GM18505 (cell line): ENCODE measurements around the gene VWA5A.
A peak's percentile ranks its signal among the peaks of the same experiment; 100 is the strongest.

ENCODE experiments used
- ATAC-seq: cut with Tn5 transposase; IDR thresholded peaks from one replicate; pipeline ENCODE4 v1.9.1; 2021; ENCODE audit not compliant: unreplicated experiment
- POLR2A ChIP-seq: IDR thresholded peaks from 4 replicates; pipeline ENCODE4 v1.6.1; 2011; ENCODE audit warnings: borderline replicate concordance; ENCODE audit not compliant: insufficient read depth, insufficient read length; ENCODE audit errors: extremely low read depth

The VWA5A gene

GRCh38 chr11:124194293-124195188 lies 79.3 kb downstream of the VWA5A start:
- no peak for ATAC-seq
- TF ChIP-seq POLR2A = no peak

GRCh38 chr11:124195189-124195734 lies 80.0 kb downstream of the VWA5A start:
- peak; percentile 71 for ATAC-seq
- TF ChIP-seq POLR2A = no peak
